ENCODE results near the gene PALM3.
"Not testable (repeated sequence)": the region's sequence is repeated elsewhere in the genome, so short reads cannot be mapped to it uniquely, and the experiment has no call there.

PALM3 gene

GRCh38 chr19:14051980-14052379 is 9.9 kb downstream of the PALM3 start:
- TF ChIP-seq EZH2phosphoT487 (conservative IDR thresholded peaks at IDR 0.05; ENCODE audit: low read length) (no peak), CTCF (IDR thresholded peaks at IDR 0.05; ENCODE audit: insufficient read depth, low read length, poor library complexity, severe bottlenecking) (no peak)
- H4K20me1 ChIP-seq (ENCODE audit: low read depth, low read length): no peaks in the 10 kb centered on the region
- no peak overlapping the region for H3K4me3 ChIP-seq (ENCODE audit: insufficient read depth, low read length, poor library complexity, severe bottlenecking)
- H3K9me3 ChIP-seq (ENCODE audit: insufficient read depth, low read length): no peaks in the 10 kb centered on the region
- no peak overlapping the region for H3K27ac ChIP-seq (ENCODE audit: low read depth, low read length)
- no peaks in the 10 kb centered on the region for H3K9me2 ChIP-seq (replicated peaks; ENCODE audit: insufficient read depth, low read length)
- H3F3A ChIP-seq (ENCODE audit: insufficient read depth): no peaks in the 10 kb centered on the region
- H3K4me2 ChIP-seq (ENCODE audit: low read depth, low read length, poor library complexity, severe bottlenecking): no peak overlapping the region
- H3K36me3 ChIP-seq (ENCODE audit: low read length): peaks cover 3% of the 10 kb centered on the region
- H3K27me3 ChIP-seq (ENCODE audit: low read length): no peaks in the 10 kb centered on the region
- H3K9ac ChIP-seq (ENCODE audit: low read length): no peak overlapping the region
- no peak overlapping the region for H2AFZ ChIP-seq (ENCODE audit: low read depth, low read length, severe bottlenecking)
- H3K79me2 ChIP-seq (ENCODE audit: insufficient read depth, low read length): no peaks in the 10 kb centered on the region

- not testable (repeated sequence) for H3K4me2 ChIP-seq (ENCODE audit: low read depth, low read length, poor library complexity, severe bottlenecking)
Measured at GRCh38 chr19:14050961-14051360, 10.9 kb downstream of the PALM3 start.

GRCh38 chr19:14050512-14050911 is 11.4 kb downstream of the PALM3 start:
- H3K79me2 ChIP-seq (ENCODE audit: insufficient read depth, low read length): no peaks in the 10 kb centered on the region
- H3K9ac ChIP-seq (ENCODE audit: low read length): no peak overlapping the region
- H3K4me2 ChIP-seq (ENCODE audit: low read depth, low read length, poor library complexity, severe bottlenecking): no peak overlapping the region
- H3K4me3 ChIP-seq (ENCODE audit: insufficient read depth, low read length, poor library complexity, severe bottlenecking): no peak overlapping the region
- TF ChIP-seq CTCF (IDR thresholded peaks at IDR 0.05; ENCODE audit: insufficient read depth, low read length, poor library complexity, severe bottlenecking): no peak
- H3K9me3 ChIP-seq (ENCODE audit: insufficient read depth, low read length): no peaks in the 10 kb centered on the region
- H4K20me1 ChIP-seq (ENCODE audit: low read depth, low read length): no peaks in the 10 kb centered on the region
- no peak overlapping the region for H2AFZ ChIP-seq (ENCODE audit: low read depth, low read length, severe bottlenecking)
- no peaks in the 10 kb centered on the region for H3F3A ChIP-seq (ENCODE audit: insufficient read depth)
- H3K9me2 ChIP-seq (replicated peaks; ENCODE audit: insufficient read depth, low read length): no peaks in the 10 kb centered on the region
- no peak overlapping the region for H3K27ac ChIP-seq (ENCODE audit: low read depth, low read length)
- peaks cover 3% of the 10 kb centered on the region for H3K36me3 ChIP-seq (ENCODE audit: low read length)
- no peaks in the 10 kb centered on the region for H3K27me3 ChIP-seq (ENCODE audit: low read length)

More at GRCh38 chr19:14050961-14051360, 10.9 kb downstream of the PALM3 start:
- not testable (repeated sequence) for H3K27ac ChIP-seq (ENCODE audit: low read depth, low read length); H3K27me3 ChIP-seq (ENCODE audit: low read length); H3F3A ChIP-seq (ENCODE audit: insufficient read depth); H4K20me1 ChIP-seq (ENCODE audit: low read depth, low read length); H3K4me3 ChIP-seq (ENCODE audit: insufficient read depth, low read length, poor library complexity, severe bottlenecking); H2AFZ ChIP-seq (ENCODE audit: low read depth, low read length, severe bottlenecking); H3K9me3 ChIP-seq (ENCODE audit: insufficient read depth, low read length); H3K9me2 ChIP-seq (replicated peaks; ENCODE audit: insufficient read depth, low read length); H3K79me2 ChIP-seq (ENCODE audit: insufficient read depth, low read length); H3K9ac ChIP-seq (ENCODE audit: low read length); H3K36me3 ChIP-seq (ENCODE audit: low read length)

- Histone ChIP-seq H3K4me2 (ENCODE audit: low read depth, low read length, poor library complexity, severe bottlenecking) (no peak overlapping the region), H3F3A (ENCODE audit: insufficient read depth) (no peaks in the 10 kb centered on the region), H2AFZ (ENCODE audit: low read depth, low read length, severe bottlenecking) (no peak overlapping the region), H3K27ac (ENCODE audit: low read depth, low read length) (no peak overlapping the region), H4K20me1 (ENCODE audit: low read depth, low read length) (no peaks in the 10 kb centered on the region), H3K9ac (ENCODE audit: low read length) (no peak overlapping the region), H3K36me3 (ENCODE audit: low read length) (peaks cover 3% of the 10 kb centered on the region), H3K79me2 (ENCODE audit: insufficient read depth, low read length) (no peaks in the 10 kb centered on the region), H3K4me3 (ENCODE audit: insufficient read depth, low read length, poor library complexity, severe bottlenecking) (no peak overlapping the region), H3K27me3 (ENCODE audit: low read length) (no peaks in the 10 kb centered on the region), H3K9me2 (replicated peaks; ENCODE audit: insufficient read depth, low read length) (no peaks in the 10 kb centered on the region), H3K9me3 (ENCODE audit: insufficient read depth, low read length) (no peaks in the 10 kb centered on the region)
- TF ChIP-seq CTCF (IDR thresholded peaks at IDR 0.05; ENCODE audit: insufficient read depth, low read length, poor library complexity, severe bottlenecking) (peak; percentile 81), EZH2phosphoT487 (conservative IDR thresholded peaks at IDR 0.05; ENCODE audit: low read length) (no peak)
Measured at GRCh38 chr19:14048443-14049153, 13.3 kb downstream of the PALM3 start.

GRCh38 chr19:14047866-14048265 is 14.0 kb downstream of the PALM3 start:
- not testable (repeated sequence) for H3K4me3 ChIP-seq (ENCODE audit: insufficient read depth, low read length, poor library complexity, severe bottlenecking); H3K9ac ChIP-seq (ENCODE audit: low read length); H4K20me1 ChIP-seq (ENCODE audit: low read depth, low read length); H3F3A ChIP-seq (ENCODE audit: insufficient read depth); H3K36me3 ChIP-seq (ENCODE audit: low read length); H3K9me2 ChIP-seq (replicated peaks; ENCODE audit: insufficient read depth, low read length); H3K27ac ChIP-seq (ENCODE audit: low read depth, low read length); H2AFZ ChIP-seq (ENCODE audit: low read depth, low read length, severe bottlenecking); H3K4me2 ChIP-seq (ENCODE audit: low read depth, low read length, poor library complexity, severe bottlenecking); H3K27me3 ChIP-seq (ENCODE audit: low read length); H3K9me3 ChIP-seq (ENCODE audit: insufficient read depth, low read length); H3K79me2 ChIP-seq (ENCODE audit: insufficient read depth, low read length)
